Measurements from ENCODE around the gene SELE.

DNA sequence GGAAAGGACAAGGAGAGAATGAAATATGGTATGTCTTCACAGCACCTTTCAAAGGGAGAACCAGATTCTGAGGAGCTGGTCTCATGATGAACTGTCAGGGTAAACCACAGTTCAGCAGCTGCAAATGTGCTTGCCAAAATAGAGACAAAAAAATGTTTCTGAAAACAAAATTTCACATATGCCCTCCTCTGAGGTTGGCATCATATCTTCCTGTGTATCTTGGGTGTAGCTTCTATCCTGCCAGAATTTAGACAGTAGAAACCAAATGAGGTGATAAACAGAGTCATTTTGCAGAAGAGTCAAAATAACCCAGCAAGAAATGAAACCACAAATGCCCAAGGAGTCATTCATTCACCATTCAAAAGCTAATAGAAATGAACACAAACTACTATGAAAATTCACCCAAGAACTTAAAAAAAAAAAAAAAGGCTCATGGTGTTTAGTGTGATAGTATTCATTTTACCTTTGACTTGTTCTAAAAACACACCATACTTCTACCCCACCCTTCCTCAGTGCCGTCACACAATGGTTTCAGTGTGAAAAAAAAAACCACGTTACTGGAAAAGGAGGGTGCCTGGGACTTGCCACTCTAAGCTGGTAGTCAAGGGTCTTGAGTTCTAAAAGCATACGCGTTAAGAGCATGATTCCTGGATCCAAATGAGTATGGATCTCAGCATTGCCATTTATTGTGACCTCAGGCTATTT is 41.0 kb downstream of the SELE start:
- no peak for TF ChIP-seq EZH2 (IDR thresholded peaks at IDR 0.05; ENCODE audit: borderline replicate concordance, low read length)
- TF ChIP-seq, protein P1, sequence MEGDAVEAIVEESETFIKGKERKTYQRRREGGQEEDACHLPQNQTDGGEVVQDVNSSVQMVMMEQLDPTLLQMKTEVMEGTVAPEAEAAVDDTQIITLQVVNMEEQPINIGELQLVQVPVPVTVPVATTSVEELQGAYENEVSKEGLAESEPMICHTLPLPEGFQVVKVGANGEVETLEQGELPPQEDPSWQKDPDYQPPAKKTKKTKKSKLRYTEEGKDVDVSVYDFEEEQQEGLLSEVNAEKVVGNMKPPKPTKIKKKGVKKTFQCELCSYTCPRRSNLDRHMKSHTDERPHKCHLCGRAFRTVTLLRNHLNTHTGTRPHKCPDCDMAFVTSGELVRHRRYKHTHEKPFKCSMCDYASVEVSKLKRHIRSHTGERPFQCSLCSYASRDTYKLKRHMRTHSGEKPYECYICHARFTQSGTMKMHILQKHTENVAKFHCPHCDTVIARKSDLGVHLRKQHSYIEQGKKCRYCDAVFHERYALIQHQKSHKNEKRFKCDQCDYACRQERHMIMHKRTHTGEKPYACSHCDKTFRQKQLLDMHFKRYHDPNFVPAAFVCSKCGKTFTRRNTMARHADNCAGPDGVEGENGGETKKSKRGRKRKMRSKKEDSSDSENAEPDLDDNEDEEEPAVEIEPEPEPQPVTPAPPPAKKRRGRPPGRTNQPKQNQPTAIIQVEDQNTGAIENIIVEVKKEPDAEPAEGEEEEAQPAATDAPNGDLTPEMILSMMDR (conservative IDR thresholded peaks at IDR 0.05 in 1 of 2, IDR thresholded peaks at IDR 0.05 in 1 of 2; ENCODE audit: extremely low read depth in 1 of 2, insufficient read depth in 1 of 2, low read depth in 1 of 2, low read length in 2 of 2), result no peak
